GM12878 (cell line): Measurements from ENCODE around the gene ERCC5. TPM values are rescaled to one million over a fixed set of nuclear protein-coding genes. Genes with fewer than 3 reads are reported as not detected.

Experiments used
- ATAC-seq: fragments of 200-7000 bp; cut with Tn5 transposase; 3 replicates; pipeline ENCODE4 v1.9.1; 2020; ENCODE audit warnings: mild to moderate bottlenecking, moderate library complexity
- BruUV-seq: library from RNA; stranded (reverse); fragments of 400-500 nt; replicated peaks from 2 replicates; lab custom pipeline; 2021; lab: Mats Ljungman, UMichigan
- CTCF ChIA-PET: fragments of 300-600 bp; sonication (Branson Sonifier 250); formaldehyde crosslinking; extraction: SDS; loops from one replicate; lab custom pipeline; 2021; ENCODE audit warnings: inconsistent platforms; lab: Yijun Ruan, JAX
- POLR2A ChIA-PET: fragments of 350-600 bp; formaldehyde crosslinking; extraction: SDS; loops from one replicate; lab custom pipeline; 2021; ENCODE audit warnings: inconsistent platforms; lab: Charles Lee
- RAD21 ChIA-PET: fragments of 300-600 bp; sonication (Branson Sonifier 250); formaldehyde crosslinking; loops from one replicate; lab custom pipeline; 2023; ENCODE audit warnings: antibody characterized with exemption; ENCODE audit not compliant: unreplicated experiment; lab: Charles Lee
- SMC1A ChIA-PET: fragments of 300-600 bp; sonication (Branson Sonifier 250); formaldehyde crosslinking; loops from one replicate; lab custom pipeline; 2023; ENCODE audit not compliant: unreplicated experiment, uncharacterized antibody; lab: Charles Lee
- DNase-seq: peaks from one replicate; pipeline ENCODE4 v3.0.0-alpha.2; 2011; ENCODE audit warnings: low read depth, low spot score
- FAIRE-seq: peaks from 3 replicates; lab custom pipeline; 2011; peaks lifted over from hg19 to GRCh38; lab: Jason Lieb, UNC
- H2AFZ ChIP-seq: 2 replicates; pipeline ENCODE4 v1.6.0; 2011; ENCODE audit warnings: low read depth, low read length, control low read depth; ENCODE audit not compliant: control insufficient read depth
- H3K27ac ChIP-seq: 2 replicates; pipeline ENCODE4 v1.5.1; 2011; ENCODE audit warnings: control low read depth; ENCODE audit not compliant: control insufficient read depth, insufficient read depth
- H3K27me3 ChIP-seq, 2 experiments: replicated peaks in 1 of 2; 2 replicates each; pipeline versions ENCODE4 v1.6.0 to v1.6.1; 2011; ENCODE audit warnings: low read length in 1 of 2; ENCODE audit not compliant: control insufficient read depth in 2 of 2, insufficient read depth in 2 of 2
- H3K36me3 ChIP-seq, 2 experiments: 2 replicates each; pipeline ENCODE4 v1.5.1; 2011; ENCODE audit warnings: low read length in 1 of 2; ENCODE audit not compliant: control insufficient read depth in 2 of 2, insufficient read depth in 2 of 2
- H3K4me1 ChIP-seq: 2 replicates; pipeline ENCODE4 v1.6.1; 2011; ENCODE audit warnings: mild to moderate bottlenecking, low read length, moderate library complexity, mixed read lengths; ENCODE audit not compliant: control insufficient read depth, insufficient read depth
- H3K4me2 ChIP-seq: 2 replicates; pipeline ENCODE4 v1.6.0; 2011; ENCODE audit warnings: control low read depth; ENCODE audit not compliant: control insufficient read depth, insufficient read depth
- H3K4me3 ChIP-seq: fragments of 200-600 bp; sonication (generic); 2 replicates; pipeline ENCODE4 v1.5.1; 2016
- H3K79me2 ChIP-seq: 2 replicates; pipeline ENCODE4 v1.6.0; 2011; ENCODE audit warnings: low read length; ENCODE audit not compliant: control insufficient read depth, insufficient read depth
- H3K9ac ChIP-seq: 2 replicates; pipeline ENCODE4 v1.8.0; 2011; ENCODE audit warnings: low read length, control low read depth, mixed read lengths; ENCODE audit not compliant: control insufficient read depth, insufficient read depth
- H3K9me3 ChIP-seq: replicated peaks from 3 replicates; pipeline ENCODE4 v1.5.1; 2011; ENCODE audit warnings: mild to moderate bottlenecking, low read length; ENCODE audit not compliant: control insufficient read depth, insufficient read depth
- H4K20me1 ChIP-seq: 2 replicates; pipeline ENCODE4 v1.6.0; 2011; ENCODE audit not compliant: control insufficient read depth, insufficient read depth
- ASH2L ChIP-seq: fragments of 300-600, 200-600 bp; sonication (generic); IDR thresholded peaks from 2 replicates; pipeline ENCODE4 v1.6.1; 2017; ENCODE audit warnings: low read depth, mild to moderate bottlenecking, borderline replicate concordance
- CREB1 ChIP-seq: IDR thresholded peaks from 2 replicates; pipeline ENCODE4 v1.6.1; 2012; ENCODE audit warnings: low read depth, mild to moderate bottlenecking, inconsistent platforms
- EZH2 ChIP-seq: IDR thresholded peaks from 2 replicates; pipeline ENCODE4 v1.6.1; 2012; ENCODE audit warnings: low read depth, mild to moderate bottlenecking, control low read depth, inconsistent platforms, low read length, borderline replicate concordance; ENCODE audit not compliant: control insufficient read depth
- FOS ChIP-seq: IDR thresholded peaks from 3 replicates; pipeline ENCODE4 v1.6.1; 2011; ENCODE audit warnings: borderline replicate concordance; ENCODE audit not compliant: insufficient read length; ENCODE audit errors: extremely low read depth
- IRF4 ChIP-seq: IDR thresholded peaks from 2 replicates; pipeline ENCODE4 v1.6.1; 2011; ENCODE audit warnings: low read depth, low read length
- SIN3A ChIP-seq: IDR thresholded peaks from 2 replicates; pipeline ENCODE4 v1.6.1; 2012; ENCODE audit warnings: low read depth, low read length, improper control_type of control experiment
- SREBF1 ChIP-seq: IDR thresholded peaks from 2 replicates; pipeline ENCODE4 v1.6.1; 2012; ENCODE audit warnings: mild to moderate bottlenecking, low read length
- STAT1 ChIP-seq: fragments of 450-650 bp; conservative IDR thresholded peaks from 2 replicates; pipeline ENCODE4 v1.6.1; 2014; ENCODE audit warnings: antibody characterized with exemption, mild to moderate bottlenecking
- TCF7 ChIP-seq: IDR thresholded peaks from 2 replicates; pipeline ENCODE4 v1.6.1; 2014; ENCODE audit warnings: antibody characterized with exemption, borderline replicate concordance
- YBX1 ChIP-seq: fragments of 450-650 bp; IDR thresholded peaks from 2 replicates; pipeline ENCODE4 v1.6.1; 2016; ENCODE audit warnings: antibody characterized with exemption
- ZBED1 ChIP-seq: IDR thresholded peaks from 2 replicates; pipeline ENCODE4 v1.6.1; 2016; ENCODE audit warnings: borderline replicate concordance
- WGBS: methylation state at CpG from one replicate; pipeline ENCODE4 v1.1.6; 2016; ENCODE audit warnings: low lambda C conversion rate; ENCODE audit not compliant: insufficient replicate concordance, insufficient coverage; ENCODE audit errors: missing lambda C conversion rate; 5-methylcytosine and 5-hydroxymethylcytosine counted together
- in situ Hi-C: fragments of 300-500 bp; cut with MboI; formaldehyde crosslinking; loops from 9 replicates; pipeline ENCODE4 v1.14.3; 2018; ENCODE audit warnings: mixed read lengths
- intact Hi-C: fragments of 100-400 bp; cut with micrococcal nuclease; formaldehyde crosslinking; loops from one replicate; pipeline ENCODE4 v1.14.2; 2022; ENCODE audit not compliant: unreplicated experiment
- polyA plus RNA-seq, 11 experiments: library from polyadenylated mRNA; depleted of rRNA in 4 of 11; unstranded in 6 of 11; stranded (reverse) in 5 of 11; fragments of >200 nt; fragmentation: Nextera tagmentation in 4 of 11; fragmentation: Illumina TruSeq in 1 of 11; extraction: Ambion mirVana in 4 of 11; extraction: Trizol in 1 of 11; gene quantifications; 1 replicate in 1 of 11; 2 replicates in 10 of 11; pipeline versions ENCODE4 v1.2.1 to v1.2.3, GENCODE V29; 2011 to 2016; ENCODE audit warnings: inconsistent platforms in 2 of 11, missing spikeins in 2 of 11, low read depth in 1 of 11
- total RNA-seq, 4 experiments: library from RNA; depleted of rRNA in 3 of 4; stranded (reverse); fragments of >200 nt in 3 of 4; fragmentation: Illumina TruSeq in 1 of 4; extraction: Trizol in 1 of 4; gene quantifications; 2 replicates each; pipeline versions ENCODE4 v1.2.1 to v1.2.3, GENCODE V29; 2013 to 2021
- TF ChIP-seq, protein P1 (sequence below): fragments of 450-650 bp; IDR thresholded peaks from 2 replicates; pipeline ENCODE4 v1.6.1; 2017; ENCODE audit warnings: mild to moderate bottlenecking
- TF ChIP-seq, protein P2 (sequence below), 3 experiments: IDR thresholded peaks in 2 of 3; conservative IDR thresholded peaks in 1 of 3; 2 replicates each; pipeline ENCODE4 v1.5.1; 2011; ENCODE audit warnings: low read depth in 3 of 3, low read length in 3 of 3, mild to moderate bottlenecking in 3 of 3, control low read depth in 2 of 3, moderate library complexity in 2 of 3, inconsistent platforms in 1 of 3, mixed read lengths in 1 of 3; ENCODE audit not compliant: control insufficient read depth in 2 of 3, insufficient read depth in 1 of 3; ENCODE audit errors: extremely low read depth in 1 of 3
- TF ChIP-seq, protein P3 (sequence below): fragments of 450-650 bp; formaldehyde crosslinking; IDR thresholded peaks from 2 replicates; pipeline ENCODE4 v1.4.0; 2020; ENCODE audit warnings: mild to moderate bottlenecking, moderate library complexity
- TF ChIP-seq, protein P4 (sequence below): IDR thresholded peaks from 2 replicates; pipeline ENCODE4 v1.6.1; 2012; ENCODE audit warnings: low read depth, low read length, improper control_type of control experiment

The ERCC5 gene
- total and polyA plus RNA-seq, 10 of the 15 experiments (the other 5 are each of a cell fraction or from before 2014, with no cell fraction given) = 11.7 to 59.2 (median 41.6) TPM

DNA sequence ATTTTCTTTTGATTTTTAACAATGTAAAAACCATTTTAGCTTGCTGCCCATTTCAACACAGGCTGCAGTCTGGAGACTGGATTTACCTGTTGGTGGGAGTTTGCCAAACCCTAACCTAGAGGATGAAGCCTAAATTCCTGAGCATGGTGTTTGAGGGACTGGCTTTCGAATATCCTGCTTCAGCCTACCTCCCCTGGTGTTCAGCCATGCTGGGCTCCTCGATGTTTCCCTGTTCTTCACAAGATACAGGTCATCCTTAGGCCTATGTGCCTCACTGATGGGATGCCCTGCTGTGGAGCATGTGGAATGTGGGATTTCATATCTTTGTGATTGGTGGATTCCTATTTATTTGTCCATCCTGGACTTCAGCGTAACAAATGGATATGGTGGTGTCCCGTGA, 20.4 kb upstream of the ERCC5 start (continued):
- TF ChIP-seq, protein P1, sequence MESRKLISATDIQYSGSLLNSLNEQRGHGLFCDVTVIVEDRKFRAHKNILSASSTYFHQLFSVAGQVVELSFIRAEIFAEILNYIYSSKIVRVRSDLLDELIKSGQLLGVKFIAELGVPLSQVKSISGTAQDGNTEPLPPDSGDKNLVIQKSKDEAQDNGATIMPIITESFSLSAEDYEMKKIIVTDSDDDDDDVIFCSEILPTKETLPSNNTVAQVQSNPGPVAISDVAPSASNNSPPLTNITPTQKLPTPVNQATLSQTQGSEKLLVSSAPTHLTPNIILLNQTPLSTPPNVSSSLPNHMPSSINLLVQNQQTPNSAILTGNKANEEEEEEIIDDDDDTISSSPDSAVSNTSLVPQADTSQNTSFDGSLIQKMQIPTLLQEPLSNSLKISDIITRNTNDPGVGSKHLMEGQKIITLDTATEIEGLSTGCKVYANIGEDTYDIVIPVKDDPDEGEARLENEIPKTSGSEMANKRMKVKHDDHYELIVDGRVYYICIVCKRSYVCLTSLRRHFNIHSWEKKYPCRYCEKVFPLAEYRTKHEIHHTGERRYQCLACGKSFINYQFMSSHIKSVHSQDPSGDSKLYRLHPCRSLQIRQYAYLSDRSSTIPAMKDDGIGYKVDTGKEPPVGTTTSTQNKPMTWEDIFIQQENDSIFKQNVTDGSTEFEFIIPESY = no peak
- no peak for TF ChIP-seq SIN3A
- TF ChIP-seq STAT1 = no peak
- no peak for TF ChIP-seq YBX1
- TF ChIP-seq FOS = no peak
- TF ChIP-seq CREB1 = no peak

DNA sequence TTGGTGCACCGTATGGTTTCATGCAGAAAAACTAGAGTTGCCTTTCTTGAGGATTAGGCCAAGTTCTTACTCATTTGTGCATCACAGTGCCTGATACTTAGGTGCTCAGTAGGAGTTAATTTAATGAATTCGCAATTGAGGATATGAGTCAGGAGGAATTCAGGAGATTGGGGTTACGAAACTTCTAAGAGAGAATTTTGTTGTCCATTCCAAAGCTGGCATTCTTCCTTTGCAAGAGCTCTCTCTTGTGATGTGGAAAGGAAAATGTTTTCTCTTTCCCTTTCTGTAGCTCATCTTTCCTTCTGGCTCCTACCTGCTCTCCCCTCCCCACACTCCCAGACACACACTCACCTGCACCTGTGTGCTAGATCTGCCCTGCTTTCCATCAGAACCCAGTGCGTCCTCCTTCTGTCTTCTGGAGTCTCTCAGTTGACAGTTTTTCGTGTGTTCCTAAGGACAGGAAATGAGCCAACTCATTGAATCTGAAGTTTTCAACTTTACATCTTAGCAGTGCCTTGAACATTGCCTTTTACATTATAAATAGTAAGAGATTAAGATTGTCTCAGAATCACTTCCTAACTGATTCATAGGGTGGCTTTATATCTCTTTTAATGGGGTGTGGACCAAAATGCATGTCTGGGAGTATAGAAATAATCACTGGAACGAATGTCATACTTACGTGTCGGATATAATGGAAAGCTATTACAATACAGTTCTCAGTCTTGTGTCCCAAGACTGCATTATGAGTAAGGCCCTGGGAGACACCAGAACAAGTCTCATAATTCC, 19.7 kb upstream of the ERCC5 start:
- FAIRE-seq (no peak), ATAC-seq (no peak), DNase-seq (no peak)
- Histone ChIP-seq H3K27me3 (no peaks in the 10 kb centered on the region), H3K4me3 (no peak overlapping the region), H4K20me1 (no peaks in the 10 kb centered on the region), H3K4me2 (no peak overlapping the region), H3K36me3 (peaks cover 0 to 14% of the 10 kb centered on the region in 2 experiments; a peak in 3 of 4 replicates), H2AFZ (no peak overlapping the region), H3K9ac (no peak overlapping the region), H3K79me2 (no peaks in the 10 kb centered on the region), H3K4me1 (no peaks in the 10 kb centered on the region), H3K27ac (no peak overlapping the region), H3K9me3 (no peaks in the 10 kb centered on the region)
- WGBS = 91% methylated on average over 8 of the region's 8 CpGs
- POLR2A ChIA-PET = no interaction called here
- SMC1A ChIA-PET = no interaction called here
- RAD21 ChIA-PET = no interaction called here
- in situ Hi-C loops = no loop called here
- BruUV-seq = no TSS peak
- CTCF ChIA-PET = interaction anchor here (1.5 kb wide), 1 partner anchor 12 kb away, joined by 3 read pairs; no protein-coding TSS in a partner anchor
- intact Hi-C loops = no loop called here
- TF ChIP-seq IRF4 (no peak), EZH2 (no peak), ASH2L (no peak), ZBED1 (no peak), TCF7 (no peak), SREBF1 (no peak)
- TF ChIP-seq, protein P2, sequence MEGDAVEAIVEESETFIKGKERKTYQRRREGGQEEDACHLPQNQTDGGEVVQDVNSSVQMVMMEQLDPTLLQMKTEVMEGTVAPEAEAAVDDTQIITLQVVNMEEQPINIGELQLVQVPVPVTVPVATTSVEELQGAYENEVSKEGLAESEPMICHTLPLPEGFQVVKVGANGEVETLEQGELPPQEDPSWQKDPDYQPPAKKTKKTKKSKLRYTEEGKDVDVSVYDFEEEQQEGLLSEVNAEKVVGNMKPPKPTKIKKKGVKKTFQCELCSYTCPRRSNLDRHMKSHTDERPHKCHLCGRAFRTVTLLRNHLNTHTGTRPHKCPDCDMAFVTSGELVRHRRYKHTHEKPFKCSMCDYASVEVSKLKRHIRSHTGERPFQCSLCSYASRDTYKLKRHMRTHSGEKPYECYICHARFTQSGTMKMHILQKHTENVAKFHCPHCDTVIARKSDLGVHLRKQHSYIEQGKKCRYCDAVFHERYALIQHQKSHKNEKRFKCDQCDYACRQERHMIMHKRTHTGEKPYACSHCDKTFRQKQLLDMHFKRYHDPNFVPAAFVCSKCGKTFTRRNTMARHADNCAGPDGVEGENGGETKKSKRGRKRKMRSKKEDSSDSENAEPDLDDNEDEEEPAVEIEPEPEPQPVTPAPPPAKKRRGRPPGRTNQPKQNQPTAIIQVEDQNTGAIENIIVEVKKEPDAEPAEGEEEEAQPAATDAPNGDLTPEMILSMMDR (IDR thresholded peaks at IDR 0.05 in 2 of 3, conservative IDR thresholded peaks at IDR 0.05 in 1 of 3; ENCODE audit: control insufficient read depth in 2 of 3, extremely low read depth in 1 of 3, insufficient read depth in 1 of 3, low read depth in 3 of 3, low read length in 3 of 3) = no peak
- TF ChIP-seq, protein P3, sequence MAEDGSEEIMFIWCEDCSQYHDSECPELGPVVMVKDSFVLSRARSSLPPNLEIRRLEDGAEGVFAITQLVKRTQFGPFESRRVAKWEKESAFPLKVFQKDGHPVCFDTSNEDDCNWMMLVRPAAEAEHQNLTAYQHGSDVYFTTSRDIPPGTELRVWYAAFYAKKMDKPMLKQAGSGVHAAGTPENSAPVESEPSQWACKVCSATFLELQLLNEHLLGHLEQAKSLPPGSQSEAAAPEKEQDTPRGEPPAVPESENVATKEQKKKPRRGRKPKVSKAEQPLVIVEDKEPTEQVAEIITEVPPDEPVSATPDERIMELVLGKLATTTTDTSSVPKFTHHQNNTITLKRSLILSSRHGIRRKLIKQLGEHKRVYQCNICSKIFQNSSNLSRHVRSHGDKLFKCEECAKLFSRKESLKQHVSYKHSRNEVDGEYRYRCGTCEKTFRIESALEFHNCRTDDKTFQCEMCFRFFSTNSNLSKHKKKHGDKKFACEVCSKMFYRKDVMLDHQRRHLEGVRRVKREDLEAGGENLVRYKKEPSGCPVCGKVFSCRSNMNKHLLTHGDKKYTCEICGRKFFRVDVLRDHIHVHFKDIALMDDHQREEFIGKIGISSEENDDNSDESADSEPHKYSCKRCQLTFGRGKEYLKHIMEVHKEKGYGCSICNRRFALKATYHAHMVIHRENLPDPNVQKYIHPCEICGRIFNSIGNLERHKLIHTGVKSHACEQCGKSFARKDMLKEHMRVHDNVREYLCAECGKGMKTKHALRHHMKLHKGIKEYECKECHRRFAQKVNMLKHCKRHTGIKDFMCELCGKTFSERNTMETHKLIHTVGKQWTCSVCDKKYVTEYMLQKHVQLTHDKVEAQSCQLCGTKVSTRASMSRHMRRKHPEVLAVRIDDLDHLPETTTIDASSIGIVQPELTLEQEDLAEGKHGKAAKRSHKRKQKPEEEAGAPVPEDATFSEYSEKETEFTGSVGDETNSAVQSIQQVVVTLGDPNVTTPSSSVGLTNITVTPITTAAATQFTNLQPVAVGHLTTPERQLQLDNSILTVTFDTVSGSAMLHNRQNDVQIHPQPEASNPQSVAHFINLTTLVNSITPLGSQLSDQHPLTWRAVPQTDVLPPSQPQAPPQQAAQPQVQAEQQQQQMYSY (CRISPR knock-in tag) = no peak
- TF ChIP-seq, protein P4, sequence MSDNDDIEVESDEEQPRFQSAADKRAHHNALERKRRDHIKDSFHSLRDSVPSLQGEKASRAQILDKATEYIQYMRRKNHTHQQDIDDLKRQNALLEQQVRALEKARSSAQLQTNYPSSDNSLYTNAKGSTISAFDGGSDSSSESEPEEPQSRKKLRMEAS = no peak
